ENCODE measurements around the gene HDDC2.

Gene HDDC2

GRCh38 chr6:125299257-125299656, 2.5 kb downstream of the HDDC2 start:
- H3K4me3 ChIP-seq (ENCODE audit: low read length) = no peak overlapping the region
- no peak for DNase-seq (ENCODE audit: low read depth)
- no peak for TF ChIP-seq CTCF (conservative IDR thresholded peaks at IDR 0.05; ENCODE audit: low read depth, low read length)

- DNase-seq (ENCODE audit: low read depth) = no peak
- no peak for TF ChIP-seq CTCF (conservative IDR thresholded peaks at IDR 0.05; ENCODE audit: low read depth, low read length)
- H3K4me3 ChIP-seq (ENCODE audit: low read length) = no peak overlapping the region
Observed at GRCh38 chr6:125296471-125296870, 5.3 kb downstream of the HDDC2 start.

- DNase-seq (ENCODE audit: low read depth) = no peak
- H3K4me3 ChIP-seq (ENCODE audit: low read length) = no peak overlapping the region
- TF ChIP-seq CTCF (conservative IDR thresholded peaks at IDR 0.05; ENCODE audit: low read depth, low read length) = no peak
Observed at GRCh38 chr6:125294925-125295324, 6.8 kb downstream of the HDDC2 start.

GRCh38 chr6:125294036-125294435, 7.7 kb downstream of the HDDC2 start:
- DNase-seq (ENCODE audit: low read depth) = no peak
- no peak for TF ChIP-seq CTCF (conservative IDR thresholded peaks at IDR 0.05; ENCODE audit: low read depth, low read length)
- H3K4me3 ChIP-seq (ENCODE audit: low read length) = no peak overlapping the region

- DNase-seq (ENCODE audit: low read depth) = no peak
- TF ChIP-seq CTCF (conservative IDR thresholded peaks at IDR 0.05; ENCODE audit: low read depth, low read length) = no peak
- no peak overlapping the region for H3K4me3 ChIP-seq (ENCODE audit: low read length)
Observed at GRCh38 chr6:125293587-125293986, 8.2 kb downstream of the HDDC2 start.

GRCh38 chr6:125287718-125288117, 14.0 kb downstream of the HDDC2 start:
- DNase-seq (ENCODE audit: low read depth) = no peak
- H3K4me3 ChIP-seq (ENCODE audit: low read length) = no peak overlapping the region
- no peak for TF ChIP-seq CTCF (conservative IDR thresholded peaks at IDR 0.05; ENCODE audit: low read depth, low read length)

GRCh38 chr6:125285936-125286335, 15.8 kb downstream of the HDDC2 start:
- DNase-seq (ENCODE audit: low read depth) = no peak
- TF ChIP-seq CTCF (conservative IDR thresholded peaks at IDR 0.05; ENCODE audit: low read depth, low read length) = no peak
- H3K4me3 ChIP-seq (ENCODE audit: low read length) = no peak overlapping the region
